ENCODE results near the gene PPP2R2C. TPM values are rescaled to one million over a fixed set of nuclear protein-coding genes. Genes with fewer than 3 reads are reported as not detected.

Gene PPP2R2C
- total RNA-seq, 2 experiments from 2014 or later, result not detected

GRCh38 chr4:6446538-6447451 is 25.6 kb downstream of the PPP2R2C start:
- Histone ChIP-seq H3K4me2 (ENCODE audit: low read length) (no peak overlapping the region), H3K4me1 (ENCODE audit: insufficient read depth, low read length, poor library complexity, severe bottlenecking) (no peaks in the 10 kb centered on the region), H3K36me3 (ENCODE audit: insufficient read depth, low read length) (no peaks in the 10 kb centered on the region), H3K79me2 (ENCODE audit: insufficient read depth, low read depth, low read length) (no peaks in the 10 kb centered on the region), H3K4me3 (ENCODE audit: low read depth, low read length, poor library complexity, severe bottlenecking) (no peak overlapping the region), H2AFZ (ENCODE audit: low read length) (no peak overlapping the region), H3K27ac (ENCODE audit: low read depth, low read length, poor library complexity, severe bottlenecking) (no peak overlapping the region), H3K9me3 (ENCODE audit: low read length) (no peaks in the 10 kb centered on the region), H4K20me1 (ENCODE audit: insufficient read depth, low read length) (no peaks in the 10 kb centered on the region), H3K9me2 (ENCODE audit: insufficient read depth, low read length) (no peaks in the 10 kb centered on the region)
- CTCF ChIA-PET (ENCODE audit: unreplicated experiment), result interaction anchor here (0.6 kb wide), 1 partner anchor 35 kb away, joined by 3 read pairs; no protein-coding TSS in a partner anchor
- DNase-seq (ENCODE audit: low spot score), result no peak
- TF ChIP-seq CTCF (conservative IDR thresholded peaks at IDR 0.05; ENCODE audit: low read length) (no peak), EZH2phosphoT487 (IDR thresholded peaks at IDR 0.05; ENCODE audit: borderline replicate concordance, low read depth, low read length) (no peak)
- intact Hi-C loops (cut with micrococcal nuclease; ENCODE audit: unreplicated experiment), result no loop called here
- POLR2A ChIA-PET, result no interaction called here
- BruUV-seq (replicated peaks), result no TSS peak

GRCh38 chr4:6446130-6446482 is 26.3 kb downstream of the PPP2R2C start:
- DNase-seq (ENCODE audit: low spot score), result no peak
- CTCF ChIA-PET (ENCODE audit: unreplicated experiment), result no interaction called here
- no TSS peak for BruUV-seq (replicated peaks)
- H4K20me1 ChIP-seq (ENCODE audit: insufficient read depth, low read length), result no peaks in the 10 kb centered on the region
- no peaks in the 10 kb centered on the region for H3K79me2 ChIP-seq (ENCODE audit: insufficient read depth, low read depth, low read length)
- TF ChIP-seq CTCF (conservative IDR thresholded peaks at IDR 0.05; ENCODE audit: low read length) (no peak), EZH2phosphoT487 (IDR thresholded peaks at IDR 0.05; ENCODE audit: borderline replicate concordance, low read depth, low read length) (no peak)
- intact Hi-C loops (cut with micrococcal nuclease; ENCODE audit: unreplicated experiment), result no loop called here
- no peak overlapping the region for H3K4me3 ChIP-seq (ENCODE audit: low read depth, low read length, poor library complexity, severe bottlenecking)
- POLR2A ChIA-PET, result no interaction called here
- H3K4me2 ChIP-seq (ENCODE audit: low read length), result no peak overlapping the region
- H3K9me3 ChIP-seq (ENCODE audit: low read length), result no peaks in the 10 kb centered on the region
- no peaks in the 10 kb centered on the region for H3K4me1 ChIP-seq (ENCODE audit: insufficient read depth, low read length, poor library complexity, severe bottlenecking)
- H3K36me3 ChIP-seq (ENCODE audit: insufficient read depth, low read length), result no peaks in the 10 kb centered on the region
- no peaks in the 10 kb centered on the region for H3K9me2 ChIP-seq (ENCODE audit: insufficient read depth, low read length)
- no peak overlapping the region for H3K27ac ChIP-seq (ENCODE audit: low read depth, low read length, poor library complexity, severe bottlenecking)
- no peak overlapping the region for H2AFZ ChIP-seq (ENCODE audit: low read length)

All from OCI-LY7 (cell line).